H9 (cell line): ENCODE results near the gene CYGB. TPM values are rescaled to one million over a fixed set of nuclear protein-coding genes. Genes with fewer than 3 reads are reported as not detected.

Experiments used
- DNase-seq: peaks from one replicate; pipeline ENCODE4 v3.0.0-alpha.2; 2017
- H2AFZ ChIP-seq: one replicate; pipeline ENCODE4 v1.6.1; 2013; ENCODE audit warnings: mild to moderate bottlenecking, low read length, control low read depth, moderate library complexity
- H2AK5ac ChIP-seq: 2 replicates; pipeline ENCODE4 v1.6.1; 2013; ENCODE audit warnings: low read length, control low read depth, mixed read lengths; ENCODE audit not compliant: insufficient read length
- H2BK120ac ChIP-seq: one replicate; pipeline ENCODE4 v1.6.1; 2013; ENCODE audit warnings: low read depth, mild to moderate bottlenecking, low read length, control low read depth, inconsistent platforms; ENCODE audit not compliant: poor library complexity, severe bottlenecking
- H2BK12ac ChIP-seq: 2 replicates; pipeline ENCODE4 v1.6.1; 2013; ENCODE audit warnings: low read length, control low read depth, mixed read lengths, low read depth; ENCODE audit not compliant: insufficient read length
- H2BK15ac ChIP-seq: 2 replicates; pipeline ENCODE4 v1.6.1; 2013; ENCODE audit warnings: low read depth, low read length, control low read depth
- H2BK20ac ChIP-seq: one replicate; pipeline ENCODE4 v1.6.1; 2013; ENCODE audit warnings: low read depth, mild to moderate bottlenecking, low read length, control low read depth, inconsistent platforms; ENCODE audit not compliant: poor library complexity, severe bottlenecking
- H2BK5ac ChIP-seq: 2 replicates; pipeline ENCODE4 v1.6.1; 2013; ENCODE audit warnings: low read length, control low read depth, mixed read lengths; ENCODE audit not compliant: insufficient read length
- H3K14ac ChIP-seq: 2 replicates; pipeline ENCODE4 v1.6.1; 2013; ENCODE audit warnings: low read length, control low read depth; ENCODE audit not compliant: insufficient read depth
- H3K18ac ChIP-seq: 2 replicates; pipeline ENCODE4 v1.6.1; 2013; ENCODE audit warnings: low read depth, mild to moderate bottlenecking, mixed read lengths, low read length, control low read depth; ENCODE audit not compliant: insufficient read length
- H3K23ac ChIP-seq: 2 replicates; pipeline ENCODE4 v1.6.1; 2013; ENCODE audit warnings: low read length, control low read depth, mixed read lengths, low read depth; ENCODE audit not compliant: insufficient read length
- H3K23me2 ChIP-seq: 2 replicates; pipeline ENCODE4 v1.6.1; 2013; ENCODE audit warnings: low read depth, mild to moderate bottlenecking, mixed read lengths, low read length, control low read depth; ENCODE audit not compliant: insufficient read length, poor library complexity, severe bottlenecking
- H3K27ac ChIP-seq: 2 replicates; pipeline ENCODE4 v1.5.1; 2013; ENCODE audit warnings: low read length, control low read depth, mixed read lengths, low read depth; ENCODE audit not compliant: insufficient read length
- H3K27me3 ChIP-seq: 2 replicates; pipeline ENCODE4 v1.6.1; 2013; ENCODE audit warnings: low read length, control low read depth, inconsistent platforms; ENCODE audit not compliant: insufficient read depth
- H3K4ac ChIP-seq: 2 replicates; pipeline ENCODE4 v1.6.1; 2013; ENCODE audit warnings: low read depth, mild to moderate bottlenecking, control low read depth, inconsistent platforms, low read length, moderate library complexity
- H3K4me1 ChIP-seq: 2 replicates; pipeline ENCODE4 v1.6.1; 2013; ENCODE audit warnings: low read length, control low read depth, inconsistent platforms; ENCODE audit not compliant: insufficient read depth
- H3K4me2 ChIP-seq: 2 replicates; pipeline ENCODE4 v1.6.1; 2013; ENCODE audit warnings: low read length, control low read depth, mixed read lengths; ENCODE audit not compliant: insufficient read length, insufficient read depth
- H3K56ac ChIP-seq: 2 replicates; pipeline ENCODE4 v1.6.1; 2013; ENCODE audit warnings: low read depth, mild to moderate bottlenecking, mixed read lengths, low read length, control low read depth; ENCODE audit not compliant: insufficient read length
- H3K79me1 ChIP-seq: 2 replicates; pipeline ENCODE4 v1.6.1; 2013; ENCODE audit warnings: low read depth, mild to moderate bottlenecking, moderate library complexity, low read length, control low read depth, inconsistent platforms; ENCODE audit not compliant: insufficient read depth, poor library complexity, severe bottlenecking
- H3K79me2 ChIP-seq: 2 replicates; pipeline ENCODE4 v1.6.1; 2013; ENCODE audit warnings: low read length, control low read depth, inconsistent platforms; ENCODE audit not compliant: insufficient read depth
- H3K9ac ChIP-seq: 2 replicates; pipeline ENCODE4 v1.6.1; 2013; ENCODE audit warnings: low read length, control low read depth, mixed read lengths; ENCODE audit not compliant: insufficient read length; ENCODE audit errors: extremely low read depth
- H3K9me3 ChIP-seq: one replicate; pipeline ENCODE4 v1.6.1; 2013; ENCODE audit warnings: low read depth, low read length, inconsistent platforms; ENCODE audit not compliant: control insufficient read depth
- H3T11ph ChIP-seq: one replicate; pipeline ENCODE4 v1.6.1; 2013; ENCODE audit warnings: mild to moderate bottlenecking, low read length, control low read depth, inconsistent platforms
- H4K20me1 ChIP-seq: one replicate; pipeline ENCODE4 v1.6.1; 2013; ENCODE audit not compliant: control insufficient read depth, insufficient read length, insufficient read depth
- H4K5ac ChIP-seq: 2 replicates; pipeline ENCODE4 v1.6.1; 2013; ENCODE audit warnings: low read depth, mild to moderate bottlenecking, mixed read lengths, low read length, control low read depth; ENCODE audit not compliant: insufficient read length
- H4K8ac ChIP-seq: replicated peaks from 2 replicates; pipeline ENCODE4 v1.6.1; 2013; ENCODE audit warnings: low read length, control low read depth, mixed read lengths, low read depth; ENCODE audit not compliant: insufficient read length
- H4K91ac ChIP-seq: 2 replicates; pipeline ENCODE4 v1.6.1; 2013; ENCODE audit warnings: low read depth, mild to moderate bottlenecking, moderate library complexity, mixed read lengths, low read length, control low read depth; ENCODE audit not compliant: insufficient read length
- H3K27ac Mint-ChIP-seq, 3 experiments: 2 replicates in 2 of 3; 3 replicates in 1 of 3; pipeline ENCODE4 v1.8.0; 2020 to 2021; ENCODE audit warnings: mixed read lengths in 3 of 3, mild to moderate bottlenecking in 1 of 3, moderate library complexity in 1 of 3
- H3K27me3 Mint-ChIP-seq: 2 replicates; pipeline ENCODE4 v1.8.0; 2021; ENCODE audit warnings: low read depth, mild to moderate bottlenecking, moderate library complexity, mixed read lengths
- H3K36me3 Mint-ChIP-seq, 3 experiments: 2 replicates in 2 of 3; 3 replicates in 1 of 3; pipeline ENCODE4 v1.8.0; 2020 to 2021; ENCODE audit warnings: low read depth in 3 of 3, mixed read lengths in 3 of 3; ENCODE audit not compliant: insufficient read depth in 1 of 3
- H3K4me1 Mint-ChIP-seq, 2 experiments: 2 replicates each; pipeline ENCODE4 v1.8.0; 2020; ENCODE audit warnings: mixed read lengths in 2 of 2
- H3K4me3 Mint-ChIP-seq, 2 experiments: 2 replicates in 1 of 2; 3 replicates in 1 of 2; pipeline ENCODE4 v1.8.0; 2020 to 2021; ENCODE audit warnings: mild to moderate bottlenecking in 2 of 2, mixed read lengths in 2 of 2, moderate library complexity in 1 of 2
- H3K9me3 Mint-ChIP-seq, 2 experiments: 2 replicates in 1 of 2; 3 replicates in 1 of 2; pipeline ENCODE4 v1.8.0; 2020; ENCODE audit warnings: mild to moderate bottlenecking in 2 of 2, mixed read lengths in 2 of 2, moderate library complexity in 1 of 2
- CTCF ChIP-seq: fragments of 200-600 bp; sonication (generic); conservative IDR thresholded peaks from 3 replicates; pipeline ENCODE4 v1.8.0; 2021; ENCODE audit warnings: antibody characterized with exemption, mild to moderate bottlenecking
- WGBS: extraction: QIAGEN DNeasy Blood & Tissue Kit; methylation state at CpG from one replicate; pipeline ENCODE4 v1.1.7; 2013; ENCODE audit warnings: missing lambda C conversion rate, low lambda C conversion rate, mixed read lengths; ENCODE audit not compliant: insufficient read length; ENCODE audit errors: extremely low coverage; 5-methylcytosine and 5-hydroxymethylcytosine counted together
- total RNA-seq: library from RNA; stranded (reverse); gene quantifications from 2 replicates; pipeline ENCODE4 v1.2.1, GENCODE V29; 2021

Gene CYGB
- total RNA-seq, 1 experiment from 2014 or later = 2.4 TPM

DNA sequence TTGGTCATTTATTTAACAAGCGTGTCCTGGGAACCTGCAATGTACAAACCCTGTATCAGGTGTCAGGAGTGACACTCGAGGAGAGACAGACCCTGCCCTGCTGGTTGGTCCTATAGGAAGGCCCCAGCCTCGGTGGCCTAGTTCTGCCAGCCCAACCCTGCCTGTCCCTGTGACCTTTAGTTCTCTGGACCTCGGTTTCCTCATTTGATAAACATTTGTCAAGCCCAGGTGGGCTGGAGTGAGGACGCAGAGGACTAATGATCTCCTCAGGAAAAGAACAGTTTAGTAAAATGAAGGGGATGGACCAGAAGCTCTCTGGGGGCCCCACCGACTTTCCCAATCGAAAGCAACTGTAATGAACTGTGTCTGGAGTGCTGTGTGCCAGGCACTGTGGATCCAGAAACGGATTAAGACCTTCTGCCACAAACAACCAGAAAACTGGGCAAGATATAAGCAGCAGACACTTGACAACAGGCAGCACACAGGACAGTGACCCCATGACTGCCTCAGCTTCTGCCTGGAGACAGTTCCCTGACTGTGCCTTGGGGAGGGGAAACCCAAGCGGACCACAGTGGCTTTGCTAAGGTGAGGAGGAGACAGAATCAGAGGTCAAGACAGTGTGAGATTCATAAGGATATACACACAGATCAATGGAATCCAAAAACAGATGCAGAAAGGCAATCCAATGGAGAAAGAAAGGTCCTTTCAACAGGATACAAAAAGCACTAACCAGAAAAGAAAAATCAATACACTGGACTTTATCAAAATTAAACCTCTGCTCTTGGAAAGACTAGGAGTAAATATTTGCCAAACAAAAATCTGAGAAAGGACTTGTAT is 11.1 kb upstream of the CYGB start:
- Histone ChIP-seq H4K91ac (no peak overlapping the region), H2BK20ac (no peak overlapping the region), H3K14ac (no peak overlapping the region), H3K56ac (no peak overlapping the region), H2BK5ac (no peak overlapping the region), H3K4me2 (no peak overlapping the region), H4K20me1 (no peaks in the 10 kb centered on the region), H2AK5ac (no peak overlapping the region), H3K4me1 (no peaks in the 10 kb centered on the region; the same call in 1 of the 2 replicates), H2BK15ac (no peak overlapping the region), H3K79me2 (no peaks in the 10 kb centered on the region), H2BK120ac (no peak overlapping the region), H4K5ac (no peak overlapping the region), H3K9ac (no peak overlapping the region), H2BK12ac (no peak overlapping the region), H3K18ac (no peak overlapping the region), H3K23ac (no peak overlapping the region), H3K4ac (no peak overlapping the region), H3K9me3 (no peaks in the 10 kb centered on the region), H3K27ac (no peak overlapping the region), H3K79me1 (no peaks in the 10 kb centered on the region), H4K8ac (no peak overlapping the region), H2AFZ (no peak overlapping the region), H3K23me2 (no peaks in the 10 kb centered on the region), H3T11ph (no peak overlapping the region), H3K27me3 (no peaks in the 10 kb centered on the region)
- Mint-ChIP-seq H3K4me3 (no peak overlapping the region), H3K4me1 (peaks cover 16 to 24% of the 10 kb centered on the region in 2 experiments), H3K36me3 (no peaks in the 10 kb centered on the region; a peak in 1 of 7 replicates), H3K9me3 (no peaks in the 10 kb centered on the region), H3K27ac (no peak overlapping the region), H3K27me3 (peaks cover 3% of the 10 kb centered on the region; the same call in 1 of the 2 replicates)
- TF ChIP-seq CTCF = no peak
- no peak for DNase-seq
- WGBS = no CpG with 5 or more reads among the region's 9 CpGs
